Fibroblast of mammary gland (primary cell): ENCODE measurements around the gene SLC22A7.

Source experiments
- DNase-seq: peaks from one replicate; pipeline ENCODE4 v3.0.0-alpha.2; 2010; ENCODE audit warnings: low read depth
- H3K4me3 ChIP-seq: 2 replicates; pipeline ENCODE4 v1.5.1; 2011; ENCODE audit warnings: low read depth, mild to moderate bottlenecking, low read length, moderate library complexity; ENCODE audit not compliant: control insufficient read depth
- CTCF ChIP-seq: conservative IDR thresholded peaks from 2 replicates; pipeline ENCODE4 v1.5.1; 2011; ENCODE audit warnings: low read depth, low read length, inconsistent platforms; ENCODE audit not compliant: control insufficient read depth, insufficient read depth

SLC22A7 gene

GRCh38 chr6:43255408-43256054, 42.5 kb upstream of the SLC22A7 start:
- DNase-seq = no peak
- no peak for TF ChIP-seq CTCF
- no peak overlapping the region for H3K4me3 ChIP-seq

GRCh38 chr6:43256670-43257366, 41.2 kb upstream of the SLC22A7 start:
- no peak for TF ChIP-seq CTCF
- DNase-seq = no peak
- H3K4me3 ChIP-seq = no peak overlapping the region

GRCh38 chr6:43257367-43258145, 40.5 kb upstream of the SLC22A7 start:
- H3K4me3 ChIP-seq = no peak overlapping the region
- TF ChIP-seq CTCF = no peak
- no peak for DNase-seq

- no peak overlapping the region for H3K4me3 ChIP-seq
- DNase-seq = no peak
- no peak for TF ChIP-seq CTCF
Observed at GRCh38 chr6:43258180-43258579, 39.9 kb upstream of the SLC22A7 start.

- no peak overlapping the region for H3K4me3 ChIP-seq
- no peak for TF ChIP-seq CTCF
- no peak for DNase-seq
Observed at GRCh38 chr6:43258807-43259686, 39.0 kb upstream of the SLC22A7 start.

GRCh38 chr6:43260791-43261190, 37.3 kb upstream of the SLC22A7 start:
- DNase-seq = no peak
- H3K4me3 ChIP-seq = no peak overlapping the region
- no peak for TF ChIP-seq CTCF
